Breast epithelium (tissue), 3 donors: Measurements from ENCODE around the gene SERPINE3.

ENCODE experiments used
- CTCF ChIP-seq, 3 donors: fragments of 450-650 bp; IDR thresholded peaks; one replicate each; pipeline ENCODE4 v1.5.1; 2016 to 2017; ENCODE audit warnings: antibody characterized with exemption in 3 of 3, mild to moderate bottlenecking in 3 of 3, moderate library complexity in 3 of 3
- POLR2A ChIP-seq: fragments of 450-650 bp; IDR thresholded peaks from one replicate; pipeline ENCODE4 v1.6.1; 2016; ENCODE audit warnings: antibody characterized with exemption, mild to moderate bottlenecking, moderate library complexity
- POLR2AphosphoS5 ChIP-seq, 3 donors: sonication (generic); formaldehyde crosslinking; IDR thresholded peaks; one replicate each; pipeline ENCODE4 v1.6.1; 2017; ENCODE audit warnings: antibody characterized with exemption in 3 of 3

DNA sequence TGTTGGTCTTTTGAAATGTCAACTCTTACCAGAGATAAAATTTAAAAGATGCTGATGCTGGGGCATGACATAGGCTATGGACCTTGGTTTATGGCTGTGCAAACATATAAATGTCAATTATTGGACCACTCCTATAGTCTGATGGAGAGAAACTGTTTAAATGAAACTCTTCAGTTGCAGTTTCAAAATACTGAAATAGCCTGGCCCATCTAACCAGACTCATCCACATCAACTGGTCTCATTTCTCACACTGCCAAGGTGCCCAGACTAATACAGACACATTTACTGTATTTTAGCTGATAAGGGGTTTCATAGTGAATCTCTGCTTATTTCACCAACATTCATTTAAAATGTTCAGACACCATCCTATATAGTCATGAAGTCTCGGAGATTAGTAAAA lies 19.9 kb downstream of the SERPINE3 start:
- TF ChIP-seq CTCF (IDR thresholded peaks at IDR 0.05): no peak
- no peak for TF ChIP-seq POLR2A
- TF ChIP-seq POLR2AphosphoS5 (IDR thresholded peaks at IDR 0.05): no peak
